Skin of body (tissue), 2 donors: Measurements from ENCODE around the gene HPCAL1. TPM values are rescaled to one million over a fixed set of nuclear protein-coding genes. Genes with fewer than 3 reads are reported as not detected.
A peak's percentile ranks its signal among the peaks of the same experiment; 100 is the strongest.

Experiments used
- DNase-seq: peaks from one replicate; lab custom pipeline; 2025; lab: John Stamatoyannopoulos, UW
- total RNA-seq: library from RNA; depleted of rRNA; stranded (reverse); fragments of >200 nt; gene quantifications from one replicate; pipeline ENCODE4 v1.2.3, GENCODE V29; 2014

Gene HPCAL1
- total RNA-seq, 1 donor from 2014 or later = 7.9 TPM

GRCh38 chr2:10404324-10405143 lies 101.8 kb downstream of the HPCAL1 start:
- DNase-seq = no peak

DNA sequence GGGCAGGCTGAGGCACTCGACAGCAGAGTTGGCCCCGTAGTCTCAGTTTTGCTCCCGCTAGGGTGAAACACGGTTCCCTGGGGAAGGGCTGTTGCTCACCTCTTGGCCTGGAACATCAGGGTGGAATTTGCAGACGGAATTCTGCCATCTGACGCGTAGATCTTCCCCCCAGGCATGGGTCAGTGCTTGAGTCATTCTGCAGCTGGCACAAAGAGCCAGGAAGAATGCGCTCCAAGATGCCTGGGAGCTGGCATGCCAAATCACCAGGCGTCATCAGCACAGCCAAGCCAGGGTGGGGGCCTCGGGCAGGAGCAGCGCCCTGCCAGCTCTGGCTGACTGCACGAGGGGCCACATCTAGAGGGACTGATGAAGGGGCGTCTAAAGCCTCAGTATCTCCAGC lies 102.7 kb downstream of the HPCAL1 start:
- DNase-seq = peak; percentile 23

GRCh38 chr2:10406016-10406415 lies 103.3 kb downstream of the HPCAL1 start:
- no peak for DNase-seq

GRCh38 chr2:10406491-10407188 lies 103.9 kb downstream of the HPCAL1 start:
- no peak for DNase-seq

DNA sequence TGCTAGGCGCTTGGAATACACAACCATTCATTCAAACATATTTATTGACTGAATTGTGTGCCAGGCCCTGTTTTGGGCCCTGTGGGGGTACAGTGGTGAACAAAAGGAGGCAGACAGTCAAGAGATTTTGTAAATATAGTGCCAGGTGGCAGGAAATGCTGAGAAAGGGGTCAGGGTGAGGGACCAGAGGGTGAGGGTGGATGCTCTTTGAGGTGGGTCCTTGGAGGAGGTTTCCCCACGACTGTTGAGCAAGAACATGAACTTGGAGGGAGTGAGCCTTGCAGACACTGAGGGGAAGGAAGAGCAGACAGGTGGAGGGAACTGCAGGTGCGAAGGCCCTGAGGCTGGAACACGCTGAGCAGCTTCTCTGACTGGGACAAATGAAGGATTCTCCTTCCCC lies 104.7 kb downstream of the HPCAL1 start:
- no peak for DNase-seq

GRCh38 chr2:10407841-10408648 lies 105.3 kb downstream of the HPCAL1 start:
- no peak for DNase-seq

DNA sequence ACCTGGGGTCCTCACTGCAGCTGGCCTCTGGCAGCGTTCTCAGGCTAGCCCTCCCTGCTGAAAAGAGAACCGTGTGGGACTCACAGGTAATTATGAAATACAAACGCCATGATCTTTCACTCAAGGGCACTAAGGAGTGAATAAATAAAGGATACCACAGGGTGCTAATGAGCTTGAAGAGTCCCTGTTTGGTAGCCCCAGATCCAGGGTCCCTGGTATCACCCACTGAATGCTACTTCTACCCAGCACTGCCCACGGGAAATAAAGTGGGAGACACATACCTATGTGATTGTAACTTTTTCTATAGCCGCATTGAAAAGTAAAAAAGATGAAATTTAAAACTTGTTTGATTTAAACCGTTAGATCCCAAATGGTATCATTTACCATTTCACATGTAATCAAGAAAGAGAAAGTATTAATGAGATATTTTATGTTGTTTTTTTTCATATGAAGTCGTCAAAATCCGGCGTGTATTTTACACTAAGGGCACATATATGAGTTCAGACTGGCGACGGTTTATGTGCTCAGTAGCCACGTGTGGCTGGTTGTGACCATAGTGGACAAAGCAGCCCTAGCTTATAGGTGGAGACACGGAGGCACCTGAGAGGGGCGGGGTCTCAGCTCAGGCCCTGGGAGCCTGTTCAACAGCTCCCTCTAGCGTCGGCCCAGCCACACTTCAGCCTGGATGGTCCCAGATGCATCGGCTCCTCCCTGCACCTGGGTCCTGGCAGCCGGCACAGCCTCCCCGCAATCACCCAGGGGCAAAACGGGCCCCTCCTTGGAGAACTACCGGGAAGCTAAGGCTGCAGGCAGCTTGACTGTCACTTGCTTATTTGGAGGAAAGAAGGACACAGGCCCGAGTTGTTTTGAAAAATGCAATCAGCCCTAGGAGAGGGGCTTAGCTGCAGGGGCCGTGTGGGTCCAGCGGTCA lies 106.2 kb downstream of the HPCAL1 start:
- peak; percentile 23 for DNase-seq

- DNase-seq = peak; percentile 21
These were observed 107.5 kb downstream of the HPCAL1 start for GRCh38 chr2:10410001-10410822.

DNA sequence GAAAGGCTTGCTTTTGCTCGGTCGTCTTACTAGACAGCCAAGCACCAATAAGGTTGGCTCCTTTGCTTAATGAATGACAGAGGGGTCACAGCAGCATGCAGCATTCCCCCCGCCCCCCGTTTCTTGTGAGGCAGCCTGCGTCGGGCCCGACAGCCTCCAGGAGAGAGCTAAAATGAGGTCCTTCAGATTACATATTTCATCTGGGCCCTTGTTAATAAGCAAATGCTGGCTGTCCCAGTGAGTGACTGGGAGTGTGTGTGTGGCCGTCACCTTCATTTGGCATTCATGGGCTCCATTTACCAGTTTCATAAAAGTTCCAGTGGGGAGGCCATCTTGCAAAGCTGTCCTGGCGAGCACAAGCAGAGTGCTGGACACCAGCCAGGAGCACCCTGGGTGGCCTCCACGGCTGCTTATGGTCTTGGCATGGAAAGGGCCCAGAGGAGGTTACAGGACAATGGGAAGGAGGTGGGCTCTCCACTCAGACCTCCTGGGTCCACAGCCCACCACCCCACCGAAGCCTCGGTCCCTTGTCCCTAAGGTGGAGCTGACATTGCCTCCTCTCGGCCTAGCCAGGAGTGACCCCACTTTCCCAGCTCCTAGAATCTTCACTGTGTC lies 108.2 kb downstream of the HPCAL1 start:
- no peak for DNase-seq

- DNase-seq = no peak
These were observed 108.9 kb downstream of the HPCAL1 start for GRCh38 chr2:10411557-10411956.

DNA sequence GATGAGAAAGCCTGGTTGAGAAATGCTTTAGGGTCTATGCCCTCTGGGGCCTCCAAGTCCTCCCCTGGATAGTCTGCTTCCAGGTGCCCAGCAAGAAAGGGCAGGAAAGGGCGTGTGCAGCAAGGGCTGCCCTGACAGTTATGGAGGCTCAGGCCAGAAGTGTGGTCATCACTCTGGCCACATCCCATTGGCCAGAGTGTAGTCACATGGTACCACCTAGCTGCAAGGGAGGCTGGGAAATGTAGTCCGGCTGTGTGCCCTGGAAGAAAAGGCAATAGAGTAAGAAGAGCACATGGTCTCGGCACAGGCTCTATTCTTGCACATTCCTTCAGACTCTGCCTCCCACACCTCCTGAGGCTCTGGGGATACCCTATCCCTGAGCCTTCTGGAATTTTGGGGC lies 109.7 kb downstream of the HPCAL1 start:
- DNase-seq = no peak

DNA sequence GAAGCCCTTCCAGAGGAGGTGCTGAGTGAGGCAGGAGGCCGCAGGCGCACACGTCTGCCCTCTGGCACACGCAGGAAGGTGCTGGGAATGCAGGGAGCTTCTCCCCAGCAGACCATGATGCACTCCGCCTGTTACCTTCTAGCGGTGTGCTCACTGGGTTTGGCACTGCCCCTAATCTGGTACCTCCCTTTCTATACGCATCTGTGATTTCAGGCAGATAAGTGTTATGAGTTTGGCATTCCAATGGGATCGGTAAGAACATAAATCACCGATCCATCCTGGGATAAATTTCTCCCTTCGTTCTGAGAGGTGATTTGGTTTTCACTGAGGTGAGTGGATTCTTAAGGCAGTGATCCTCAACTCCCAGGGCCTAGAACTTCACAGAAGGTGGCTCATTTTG lies 110.8 kb downstream of the HPCAL1 start:
- no peak for DNase-seq

GRCh38 chr2:10413991-10414451 lies 111.3 kb downstream of the HPCAL1 start:
- DNase-seq = no peak

DNA sequence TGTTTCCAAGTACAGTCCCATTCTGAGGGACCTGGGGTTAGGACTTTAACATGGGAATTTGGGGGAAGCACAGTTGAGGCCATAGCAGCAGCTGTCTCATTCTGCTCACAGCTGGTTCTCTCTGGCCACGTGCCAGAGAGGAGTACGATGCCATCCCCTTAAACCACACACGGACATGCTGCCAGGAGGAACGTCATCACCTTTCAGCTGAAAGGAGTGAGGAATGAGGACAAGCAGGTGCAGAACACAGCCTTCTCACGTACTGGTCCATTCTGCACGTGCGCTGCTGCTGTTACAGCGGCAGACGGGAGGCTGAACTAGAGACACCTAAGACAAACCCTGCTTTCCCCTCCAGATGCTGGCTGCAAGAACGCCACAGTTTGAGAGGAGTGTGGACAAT lies 111.9 kb downstream of the HPCAL1 start:
- no peak for DNase-seq

- no peak for DNase-seq
These were observed 112.3 kb downstream of the HPCAL1 start for GRCh38 chr2:10415048-10415447.

- no peak for DNase-seq
These were observed 112.9 kb downstream of the HPCAL1 start for GRCh38 chr2:10415640-10416039.

GRCh38 chr2:10417551-10418335 lies 115.0 kb downstream of the HPCAL1 start:
- no peak for DNase-seq

GRCh38 chr2:10419553-10420257 lies 117.0 kb downstream of the HPCAL1 start:
- no peak for DNase-seq
